BLaER1 (cell line): Measurements from ENCODE around the gene VEPH1.

Experiments
- H3K27ac ChIP-seq: shearing (Covaris generic); formaldehyde crosslinking; 2 replicates; pipeline ENCODE4 v1.8.1; 2022
- H3K27me3 ChIP-seq: shearing (Covaris generic); formaldehyde crosslinking; 2 replicates; pipeline ENCODE4 v1.8.1; 2022
- H3K36me3 ChIP-seq: shearing (Covaris generic); formaldehyde crosslinking; 2 replicates; pipeline ENCODE4 v1.8.1; 2022
- H3K4me1 ChIP-seq: shearing (Covaris generic); formaldehyde crosslinking; 2 replicates; pipeline ENCODE4 v1.8.1; 2022
- H3K4me2 ChIP-seq: shearing (Covaris generic); formaldehyde crosslinking; 2 replicates; pipeline ENCODE4 v1.8.1; 2022
- H3K4me3 ChIP-seq: shearing (Covaris generic); formaldehyde crosslinking; 2 replicates; pipeline ENCODE4 v1.8.1; 2022
- H3K9ac ChIP-seq: shearing (Covaris generic); formaldehyde crosslinking; 2 replicates; pipeline ENCODE4 v1.8.1; 2022
- H3K9me3 ChIP-seq: shearing (Covaris generic); formaldehyde crosslinking; 2 replicates; pipeline ENCODE4 v1.8.1; 2022
- H4K20me1 ChIP-seq: shearing (Covaris generic); formaldehyde crosslinking; 2 replicates; pipeline ENCODE4 v1.8.1; 2022
- Cebpa-rat ChIP-seq: shearing (Covaris generic); IDR thresholded peaks from 2 replicates; pipeline ENCODE4 v1.8.1; 2022

The VEPH1 gene

DNA sequence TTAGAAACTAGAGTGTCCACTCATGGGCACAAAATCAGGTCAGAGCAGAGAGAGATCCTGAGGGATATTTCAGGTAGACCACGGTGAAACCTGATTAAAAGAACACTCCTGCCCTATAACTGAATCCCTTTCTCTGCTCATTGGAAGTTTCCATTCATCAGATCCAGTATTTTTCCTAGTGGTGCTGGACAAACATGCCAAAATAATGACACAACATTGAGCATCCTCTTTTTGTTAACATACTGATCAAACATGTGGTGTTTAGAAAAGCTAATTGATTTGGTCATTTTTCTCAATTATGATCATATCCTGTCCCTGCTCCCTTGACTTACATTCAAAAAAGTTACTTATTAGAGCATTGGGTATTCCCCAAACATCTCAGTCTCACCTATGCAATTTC lies 39.4 kb downstream of the VEPH1 start:
- no peak overlapping the region for H3K9ac ChIP-seq
- H4K20me1 ChIP-seq: no peaks in the 10 kb centered on the region
- H3K4me3 ChIP-seq: no peak overlapping the region
- no peak for TF ChIP-seq Cebpa-rat
- H3K4me1 ChIP-seq: no peaks in the 10 kb centered on the region
- no peaks in the 10 kb centered on the region for H3K9me3 ChIP-seq
- H3K4me2 ChIP-seq: no peak overlapping the region
- no peak overlapping the region for H3K27ac ChIP-seq
- no peaks in the 10 kb centered on the region for H3K27me3 ChIP-seq
- no peaks in the 10 kb centered on the region for H3K36me3 ChIP-seq

DNA sequence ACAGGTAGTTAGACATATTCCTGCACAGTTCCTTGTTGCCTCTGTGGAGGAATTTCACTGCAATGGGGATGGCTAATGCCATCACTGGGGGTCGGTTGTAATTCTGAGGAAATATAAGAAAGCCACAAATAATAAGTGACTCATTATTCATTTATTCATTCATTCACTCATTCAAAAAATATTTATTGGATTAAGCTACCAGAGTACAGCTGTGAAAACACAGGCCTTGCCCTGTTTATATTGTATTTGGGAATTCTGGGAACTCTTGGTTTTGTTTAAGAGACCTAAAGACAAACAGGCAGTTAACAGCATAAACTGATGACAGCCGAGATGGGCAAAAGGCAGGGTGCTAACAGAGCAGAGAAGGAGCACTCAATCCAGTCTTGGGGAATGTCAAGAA lies 43.0 kb downstream of the VEPH1 start:
- H3K27me3 ChIP-seq: no peaks in the 10 kb centered on the region
- no peak for TF ChIP-seq Cebpa-rat
- no peaks in the 10 kb centered on the region for H3K9me3 ChIP-seq
- H3K9ac ChIP-seq: no peak overlapping the region
- no peak overlapping the region for H3K4me3 ChIP-seq
- no peaks in the 10 kb centered on the region for H4K20me1 ChIP-seq
- no peak overlapping the region for H3K27ac ChIP-seq
- no peak overlapping the region for H3K4me2 ChIP-seq
- H3K36me3 ChIP-seq: no peaks in the 10 kb centered on the region
- H3K4me1 ChIP-seq: no peaks in the 10 kb centered on the region

DNA sequence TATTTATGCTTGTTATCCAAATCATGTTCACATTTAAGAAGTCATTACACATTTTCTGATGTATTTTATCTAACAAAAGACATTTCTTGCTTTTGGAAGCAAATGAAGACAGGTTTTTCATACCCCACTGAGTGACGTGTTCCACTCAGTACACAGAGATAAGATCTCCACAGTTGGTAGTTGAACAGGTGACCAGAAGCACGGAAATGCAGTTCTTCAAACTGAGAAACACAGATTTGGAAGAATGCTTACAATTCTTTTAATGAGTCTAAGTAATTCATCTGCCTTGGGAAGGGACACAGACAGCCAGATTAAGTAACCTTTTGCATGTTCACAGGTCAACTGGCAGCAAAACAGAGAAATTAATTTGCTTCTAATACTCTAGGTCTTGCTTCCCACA lies 43.5 kb downstream of the VEPH1 start:
- TF ChIP-seq Cebpa-rat: no peak
- Histone ChIP-seq H3K27ac (no peak overlapping the region), H3K9ac (no peak overlapping the region), H3K4me3 (no peak overlapping the region), H3K9me3 (no peaks in the 10 kb centered on the region), H3K27me3 (no peaks in the 10 kb centered on the region), H3K4me2 (no peak overlapping the region), H3K4me1 (no peaks in the 10 kb centered on the region), H4K20me1 (no peaks in the 10 kb centered on the region), H3K36me3 (no peaks in the 10 kb centered on the region)

DNA sequence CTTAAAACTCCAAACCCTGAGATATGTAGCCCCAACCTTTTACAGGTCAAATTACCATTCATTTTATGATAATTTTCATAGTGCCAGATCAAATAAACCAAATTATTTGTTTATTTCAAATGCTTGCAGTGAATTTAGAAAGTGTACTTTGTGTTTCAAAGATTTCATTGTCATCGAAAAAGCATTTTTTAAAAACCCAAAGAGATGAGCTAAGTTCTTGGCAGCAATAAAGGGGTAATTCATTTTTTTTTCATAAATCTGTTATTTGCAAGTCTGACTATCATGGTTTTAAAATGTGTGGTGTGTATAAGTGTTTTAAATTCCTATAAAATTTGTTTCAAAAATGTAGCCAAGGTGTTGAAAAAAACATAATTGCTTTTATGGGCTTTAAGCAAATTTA lies 49.4 kb downstream of the VEPH1 start:
- Histone ChIP-seq H3K27me3 (no peaks in the 10 kb centered on the region), H3K9me3 (no peaks in the 10 kb centered on the region), H3K36me3 (no peaks in the 10 kb centered on the region), H3K4me2 (no peak overlapping the region), H3K4me3 (no peak overlapping the region), H4K20me1 (no peaks in the 10 kb centered on the region), H3K9ac (no peak overlapping the region), H3K27ac (no peak overlapping the region), H3K4me1 (no peaks in the 10 kb centered on the region)
- TF ChIP-seq Cebpa-rat: no peak

DNA sequence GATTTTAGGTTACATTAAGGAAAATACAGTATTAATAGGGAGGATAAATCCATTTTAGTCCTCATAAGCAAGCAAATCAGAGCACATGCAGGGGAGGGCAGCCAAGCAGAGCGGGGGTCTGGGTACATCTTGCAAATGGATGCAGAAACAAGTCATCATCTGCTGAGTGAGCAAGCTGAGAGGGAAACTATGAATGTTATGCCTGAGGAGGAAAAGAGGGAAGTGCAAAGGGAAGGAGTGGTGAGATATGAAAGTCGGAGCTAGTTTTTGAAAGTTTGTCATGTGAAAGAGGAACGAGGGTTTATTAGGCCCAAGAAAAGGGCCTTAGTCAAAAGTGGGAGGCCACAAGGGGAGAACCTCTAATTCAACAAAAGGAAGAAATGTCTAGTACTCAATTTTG lies 51.1 kb downstream of the VEPH1 start:
- Histone ChIP-seq H3K27ac (no peak overlapping the region), H3K4me3 (no peak overlapping the region), H3K4me2 (no peak overlapping the region), H3K9ac (no peak overlapping the region), H3K4me1 (no peaks in the 10 kb centered on the region), H3K27me3 (no peaks in the 10 kb centered on the region), H4K20me1 (no peaks in the 10 kb centered on the region), H3K9me3 (no peaks in the 10 kb centered on the region), H3K36me3 (no peaks in the 10 kb centered on the region)
- TF ChIP-seq Cebpa-rat: no peak

DNA sequence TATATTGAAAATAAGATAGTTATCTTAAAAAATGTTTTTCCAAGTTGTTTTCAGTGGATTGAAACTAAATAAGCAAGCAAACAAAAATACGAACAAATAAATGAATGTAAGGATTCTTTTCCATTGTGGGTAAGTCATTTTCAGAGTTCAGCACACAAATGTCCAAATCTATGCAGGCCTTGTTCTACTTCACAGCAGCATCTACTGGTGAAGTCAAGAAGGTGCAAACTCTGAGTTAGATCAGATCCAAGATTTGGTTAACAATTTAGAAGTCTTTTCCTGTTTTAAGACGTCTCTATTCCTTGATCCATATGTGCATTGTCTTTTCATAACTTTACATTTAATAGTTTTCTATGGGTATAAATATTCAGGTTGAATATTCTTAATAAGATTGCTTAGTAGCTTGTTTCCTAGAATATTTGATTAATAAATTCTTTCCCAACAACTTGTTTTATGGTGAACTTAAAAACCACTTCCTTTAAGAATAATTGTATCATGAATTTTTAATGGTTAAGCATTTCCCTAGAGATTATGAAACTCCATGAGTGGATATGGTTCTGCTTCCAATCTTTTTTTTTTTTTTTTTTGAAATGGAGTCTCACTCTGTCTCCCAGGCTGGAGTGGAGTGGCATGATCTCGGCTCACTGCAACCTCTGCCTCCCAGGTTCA lies 56.1 kb downstream of the VEPH1 start:
- Histone ChIP-seq H3K4me2 (no peak overlapping the region), H3K27me3 (no peaks in the 10 kb centered on the region), H3K36me3 (no peaks in the 10 kb centered on the region), H4K20me1 (no peaks in the 10 kb centered on the region), H3K9me3 (no peaks in the 10 kb centered on the region), H3K4me3 (no peak overlapping the region), H3K9ac (no peak overlapping the region), H3K4me1 (no peaks in the 10 kb centered on the region), H3K27ac (no peak overlapping the region)
- no peak for TF ChIP-seq Cebpa-rat

DNA sequence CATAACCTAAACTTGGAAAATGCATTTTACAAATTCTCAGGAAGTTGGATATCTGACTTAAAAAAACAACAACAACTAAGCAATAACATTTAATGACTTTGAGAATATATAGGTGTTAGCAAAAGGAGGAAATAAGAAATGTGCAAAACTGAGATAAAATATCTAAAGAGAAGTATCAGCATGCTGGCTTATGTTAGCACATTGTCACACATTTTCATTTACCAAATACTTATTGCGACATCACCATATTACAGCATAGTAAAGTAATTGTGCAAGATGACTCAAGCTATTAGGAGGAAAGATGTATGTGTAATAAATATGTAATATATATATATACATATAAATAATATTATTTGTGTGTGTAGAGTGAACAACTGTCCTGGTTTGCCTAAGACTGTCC lies 57.4 kb downstream of the VEPH1 start:
- no peaks in the 10 kb centered on the region for H3K9me3 ChIP-seq
- peak; percentile 74; the same call in 1 of the 2 replicates for TF ChIP-seq Cebpa-rat
- no peak overlapping the region for H3K27ac ChIP-seq
- no peaks in the 10 kb centered on the region for H3K36me3 ChIP-seq
- H3K9ac ChIP-seq: no peak overlapping the region
- H3K4me1 ChIP-seq: no peaks in the 10 kb centered on the region
- H3K4me3 ChIP-seq: no peak overlapping the region
- no peaks in the 10 kb centered on the region for H4K20me1 ChIP-seq
- no peaks in the 10 kb centered on the region for H3K27me3 ChIP-seq
- no peak overlapping the region for H3K4me2 ChIP-seq

DNA sequence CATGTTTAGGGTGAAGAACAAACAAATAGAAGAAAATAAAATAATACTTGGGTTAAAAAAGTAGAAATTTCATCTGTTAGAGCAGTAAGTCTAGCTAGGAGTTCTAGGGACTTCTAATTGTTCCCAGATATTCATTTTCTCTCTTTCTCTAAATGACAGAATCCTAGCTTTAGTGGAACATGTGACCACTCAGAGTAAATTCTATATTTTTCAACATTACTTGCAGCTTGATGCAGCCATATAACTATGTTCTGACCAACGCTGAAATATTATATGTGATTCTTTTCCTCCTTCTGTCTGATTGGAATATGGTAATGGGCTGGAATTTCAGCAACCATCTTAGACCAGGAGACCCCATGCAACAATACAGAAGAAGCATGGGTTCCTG lies 58.4 kb downstream of the VEPH1 start:
- Histone ChIP-seq H3K9ac (no peak overlapping the region), H3K36me3 (no peaks in the 10 kb centered on the region), H3K4me2 (no peak overlapping the region), H3K4me3 (no peak overlapping the region), H3K27me3 (no peaks in the 10 kb centered on the region), H3K9me3 (no peaks in the 10 kb centered on the region), H3K27ac (no peak overlapping the region), H3K4me1 (no peaks in the 10 kb centered on the region), H4K20me1 (no peaks in the 10 kb centered on the region)
- no peak for TF ChIP-seq Cebpa-rat

DNA sequence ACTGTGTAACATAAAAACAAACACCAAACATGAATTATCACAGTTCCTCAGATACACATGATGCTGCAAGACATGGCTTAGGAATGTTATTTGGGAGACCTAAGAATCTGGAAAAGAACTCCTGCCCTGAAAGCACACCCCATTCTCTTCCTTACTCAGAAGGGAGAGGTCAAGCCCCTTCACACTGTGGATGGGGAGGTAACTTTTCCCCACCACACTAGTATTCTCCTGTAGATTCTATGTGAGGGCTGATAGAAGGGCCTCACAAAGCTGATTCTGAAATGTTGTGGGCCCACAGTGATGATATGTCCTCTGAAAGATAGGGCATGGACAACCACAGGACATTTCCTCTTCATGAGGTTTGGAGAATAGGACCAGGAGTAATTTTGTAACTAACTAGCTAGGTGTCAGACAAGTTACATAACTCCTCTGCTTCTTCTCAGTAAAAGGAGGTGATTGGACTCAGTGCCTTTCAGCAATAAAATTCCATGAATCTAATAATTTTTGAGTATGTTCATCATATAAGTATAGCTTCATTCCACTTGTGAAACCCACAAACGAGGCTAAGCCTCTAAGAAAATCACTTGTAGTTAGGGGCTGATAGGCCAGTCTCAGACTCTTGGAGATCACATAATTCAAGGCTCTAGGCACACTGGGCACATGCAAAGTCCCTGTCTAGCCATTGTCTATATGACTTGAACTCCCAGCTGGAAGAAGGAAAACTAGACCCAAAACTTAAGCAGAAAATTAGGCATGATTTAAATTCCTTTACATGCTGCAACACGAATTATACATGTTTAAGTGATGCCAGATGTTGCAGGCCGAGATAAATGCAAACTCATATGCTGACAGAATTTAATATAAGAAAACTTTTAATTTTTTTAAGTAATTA lies 59.1 kb downstream of the VEPH1 start:
- no peak overlapping the region for H3K27ac ChIP-seq
- no peaks in the 10 kb centered on the region for H3K4me1 ChIP-seq

DNA sequence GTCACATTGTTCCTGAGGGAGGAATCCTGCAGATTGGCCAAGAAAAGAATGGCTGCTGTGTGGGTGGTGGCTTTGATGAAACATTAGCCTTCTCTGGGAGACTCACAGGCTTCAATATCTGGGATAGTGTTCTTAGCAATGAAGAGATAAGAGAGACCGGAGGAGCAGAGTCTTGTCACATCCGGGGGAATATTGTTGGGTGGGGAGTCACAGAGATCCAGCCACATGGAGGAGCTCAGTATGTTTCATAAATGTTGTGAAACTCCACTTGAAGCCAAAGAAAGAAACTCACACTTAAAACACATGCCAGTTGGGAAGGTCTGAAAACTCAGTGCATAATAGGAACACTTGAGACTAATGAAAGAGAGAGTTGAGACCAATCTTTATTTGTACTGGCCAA lies 60.5 kb downstream of the VEPH1 start:
- Histone ChIP-seq H3K4me3 (no peak overlapping the region), H3K27me3 (no peaks in the 10 kb centered on the region)

More for the DNA sequence above, 59.1 kb downstream of the VEPH1 start:
- H3K9me3 ChIP-seq: no peaks in the 10 kb centered on the region
- no peaks in the 10 kb centered on the region for H3K36me3 ChIP-seq
- H4K20me1 ChIP-seq: no peaks in the 10 kb centered on the region
- H3K9ac ChIP-seq: no peak overlapping the region
- TF ChIP-seq Cebpa-rat: no peak
- H3K4me3 ChIP-seq: no peak overlapping the region
- H3K27me3 ChIP-seq: no peaks in the 10 kb centered on the region
- no peak overlapping the region for H3K4me2 ChIP-seq

More for the DNA sequence above, 60.5 kb downstream of the VEPH1 start:
- no peaks in the 10 kb centered on the region for H3K4me1 ChIP-seq
- TF ChIP-seq Cebpa-rat: no peak
- H3K27ac ChIP-seq: no peak overlapping the region
- no peaks in the 10 kb centered on the region for H4K20me1 ChIP-seq
- H3K9me3 ChIP-seq: peaks cover 9% of the 10 kb centered on the region
- H3K36me3 ChIP-seq: peaks cover 4% of the 10 kb centered on the region; the same call in 1 of the 2 replicates
- no peak overlapping the region for H3K9ac ChIP-seq
- H3K4me2 ChIP-seq: no peak overlapping the region
